HG02884 (cell line): ENCODE data around the gene MB.
"Not testable (repeated sequence)": the region's sequence is repeated elsewhere in the genome, so short reads cannot be mapped to it uniquely, and the experiment has no call there.

ENCODE experiments used
- ATAC-seq: cut with Tn5 transposase; IDR thresholded peaks from one replicate; pipeline ENCODE4 v1.9.1; 2021; ENCODE audit warnings: mild to moderate bottlenecking, moderate library complexity; ENCODE audit not compliant: unreplicated experiment

Gene MB

DNA sequence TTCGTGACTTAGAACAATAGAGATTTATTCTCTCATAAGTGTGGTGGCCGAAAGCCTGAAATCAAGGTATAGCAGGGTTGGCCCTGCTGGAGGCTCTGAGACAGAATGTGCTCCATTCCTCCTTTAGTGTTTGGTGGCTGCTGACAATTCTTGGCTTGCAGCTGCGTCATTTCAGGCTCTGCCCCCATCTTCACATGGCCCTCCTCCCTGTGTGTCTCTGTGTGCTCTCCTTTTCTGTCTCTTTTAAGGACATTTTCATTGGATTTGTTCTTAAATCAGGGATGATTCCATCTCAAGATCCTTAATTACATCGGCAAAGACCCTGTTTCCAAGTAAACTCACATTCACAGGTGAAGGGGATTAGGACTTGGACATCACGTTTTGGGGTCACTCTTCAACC, 20.9 kb upstream of the MB start:
- no peak for ATAC-seq

DNA sequence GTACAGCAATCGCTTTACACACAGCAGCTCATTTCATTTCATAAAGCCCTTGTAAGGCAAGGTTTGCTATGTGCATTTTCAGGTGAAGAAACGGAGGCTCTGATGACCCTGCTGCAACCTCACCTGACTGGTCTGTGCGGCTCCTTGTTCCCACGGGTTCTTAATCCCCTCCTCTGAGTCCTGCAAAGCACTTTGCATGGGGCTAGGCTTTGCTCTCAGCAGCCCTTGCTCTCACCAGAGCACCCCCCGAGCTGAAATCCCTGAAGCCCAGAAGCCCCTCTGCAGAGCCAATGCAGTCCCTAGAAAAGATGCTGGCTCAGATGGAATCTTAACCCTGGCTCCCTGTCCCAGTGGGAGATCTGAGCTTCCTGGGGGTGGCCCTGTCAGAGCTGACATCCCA, 20.1 kb upstream of the MB start:
- ATAC-seq = no peak

DNA sequence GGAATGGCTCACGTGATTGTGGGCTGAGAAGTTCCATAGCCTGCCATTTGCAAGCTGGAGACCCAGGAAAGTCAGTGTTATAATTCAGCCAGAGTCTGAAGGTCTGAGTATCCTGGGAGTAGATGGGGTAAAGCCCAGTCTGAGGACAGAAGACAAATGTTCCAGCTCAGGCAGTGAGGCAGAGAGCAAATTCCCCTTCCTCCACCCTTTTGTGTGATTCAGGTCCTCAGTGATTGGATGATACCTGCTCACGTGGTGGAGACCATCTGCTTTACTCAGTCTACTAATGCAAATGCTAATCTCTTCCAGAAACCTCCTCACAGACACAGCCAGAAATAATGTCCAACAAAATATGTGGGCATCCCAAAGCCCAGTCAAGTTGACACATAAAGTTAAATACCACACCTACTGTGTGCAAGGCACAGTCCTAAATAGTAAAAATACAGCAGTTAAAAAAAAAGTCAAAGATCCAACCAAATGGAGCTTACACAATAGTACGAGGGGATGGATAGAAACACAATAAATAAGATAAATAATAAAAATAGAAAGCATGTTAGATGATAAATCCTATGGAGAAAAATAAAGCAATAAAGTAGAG, 17.9 kb upstream of the MB start:
- ATAC-seq = no peak

DNA sequence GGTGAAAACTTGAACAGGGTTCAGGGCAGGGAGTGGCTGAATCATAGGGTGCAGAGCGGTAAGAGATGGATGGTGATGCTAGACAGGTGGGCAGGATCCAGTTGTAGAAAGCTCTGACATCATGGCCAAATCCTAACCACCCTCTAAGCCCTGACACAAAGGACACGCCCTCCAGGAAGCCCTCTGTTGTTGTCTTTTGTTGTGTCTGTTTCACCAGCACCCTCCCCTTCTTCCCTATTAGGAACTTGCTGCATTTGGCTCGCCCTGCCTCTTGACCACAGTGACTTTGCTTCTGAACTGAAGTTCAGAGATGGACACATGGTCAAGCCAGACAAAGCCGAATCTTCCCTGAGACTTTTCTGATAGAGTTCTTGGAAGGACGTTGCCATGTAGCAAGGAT, 16.9 kb upstream of the MB start:
- ATAC-seq = no peak

DNA sequence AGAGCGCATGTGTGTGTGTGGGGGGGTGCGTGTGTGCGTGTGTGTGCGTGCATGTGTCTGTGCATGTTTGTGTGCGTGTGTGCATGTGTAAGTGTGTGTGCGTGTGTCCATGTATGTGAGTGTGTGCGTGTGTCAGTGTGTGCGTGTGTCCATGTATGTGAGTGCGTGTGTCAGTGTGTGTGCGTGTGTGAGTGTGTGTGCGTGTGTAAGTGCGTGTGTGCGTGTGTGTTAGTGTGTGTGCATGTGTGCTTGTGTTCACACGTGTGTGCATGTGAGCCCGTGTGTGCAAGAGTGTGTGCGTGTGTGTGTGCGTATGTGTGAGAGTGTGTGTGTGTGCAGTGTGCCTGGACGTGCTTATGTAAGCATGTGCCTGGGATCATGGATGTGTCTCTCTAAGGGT, 16.4 kb upstream of the MB start:
- ATAC-seq = no peak

DNA sequence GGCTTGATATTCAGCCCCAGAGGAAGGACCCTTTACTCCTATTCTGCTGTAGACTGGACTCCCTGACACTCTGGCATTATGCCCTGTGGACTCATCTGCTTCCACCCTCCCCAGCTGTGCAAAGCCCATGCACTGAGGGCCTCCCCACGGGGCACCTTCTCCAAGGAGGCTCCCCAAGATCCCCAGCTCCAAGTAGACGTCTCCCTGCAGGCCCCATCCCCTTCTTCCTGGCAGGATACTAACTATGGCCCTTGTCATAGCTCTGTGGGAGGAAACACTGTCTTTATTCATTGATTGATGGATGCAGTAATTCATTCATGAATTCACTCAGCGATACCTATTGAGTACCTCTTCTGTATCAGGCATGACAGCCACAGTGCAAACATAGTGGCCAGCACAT, 15.8 kb upstream of the MB start:
- ATAC-seq = no peak

DNA sequence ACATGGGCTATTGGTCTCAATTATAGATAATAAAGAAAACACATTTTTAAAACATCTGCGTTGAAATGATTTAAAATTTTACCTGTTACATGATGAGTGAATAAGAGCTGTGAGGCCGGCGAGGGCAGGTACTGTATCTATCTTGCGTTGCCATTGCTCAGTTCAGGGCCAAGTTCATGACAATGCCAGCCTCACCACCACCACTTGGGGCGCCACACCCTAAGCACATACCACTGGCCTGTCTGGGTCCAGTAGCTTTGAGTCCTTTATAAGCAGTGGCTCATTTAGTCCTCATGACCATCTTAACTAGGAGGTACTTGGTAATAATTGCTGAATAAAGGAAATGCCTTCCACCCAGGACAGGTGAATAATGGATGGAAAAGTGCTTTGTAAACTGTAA, 14.5 kb upstream of the MB start:
- no peak for ATAC-seq

DNA sequence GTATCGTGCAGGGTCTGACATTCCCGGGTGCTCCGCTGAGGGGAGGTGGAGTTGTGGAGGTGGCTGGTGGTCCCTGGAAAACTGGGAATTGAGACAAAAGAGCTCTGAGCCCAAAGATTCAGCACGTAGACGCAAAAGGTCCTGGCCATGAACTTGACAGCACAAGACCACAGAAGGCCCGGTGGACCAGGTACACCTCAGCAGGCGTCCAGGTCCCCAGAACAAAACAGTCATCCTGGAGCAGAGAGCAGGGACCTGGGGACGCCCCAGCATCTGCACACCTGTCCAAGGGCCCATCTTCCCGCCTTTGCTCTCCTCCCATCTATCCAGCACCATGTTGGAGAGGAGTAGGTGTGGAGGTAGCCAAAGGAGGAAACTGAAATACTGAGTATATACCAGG, 13.8 kb upstream of the MB start:
- ATAC-seq = no peak

DNA sequence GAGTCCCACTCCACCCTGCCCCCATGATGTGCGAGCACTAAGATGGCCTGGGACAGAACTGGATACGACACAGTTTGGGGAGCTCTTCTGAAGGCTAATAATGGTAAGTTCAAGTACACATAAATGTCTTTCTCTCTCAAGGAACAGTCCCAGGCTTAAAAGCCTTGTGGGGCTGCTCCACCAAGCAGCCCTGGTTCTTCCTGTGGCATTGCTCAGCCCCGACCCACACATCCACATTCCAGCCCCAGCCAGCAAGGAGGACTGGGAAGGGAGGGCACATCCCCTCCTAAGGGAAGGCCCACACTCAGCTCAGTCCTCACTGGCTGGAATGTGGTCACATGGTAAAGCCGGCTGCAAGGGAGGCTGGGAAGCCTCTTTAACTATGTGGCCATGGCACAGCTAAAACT, 13.3 kb upstream of the MB start:
- ATAC-seq = no peak

DNA sequence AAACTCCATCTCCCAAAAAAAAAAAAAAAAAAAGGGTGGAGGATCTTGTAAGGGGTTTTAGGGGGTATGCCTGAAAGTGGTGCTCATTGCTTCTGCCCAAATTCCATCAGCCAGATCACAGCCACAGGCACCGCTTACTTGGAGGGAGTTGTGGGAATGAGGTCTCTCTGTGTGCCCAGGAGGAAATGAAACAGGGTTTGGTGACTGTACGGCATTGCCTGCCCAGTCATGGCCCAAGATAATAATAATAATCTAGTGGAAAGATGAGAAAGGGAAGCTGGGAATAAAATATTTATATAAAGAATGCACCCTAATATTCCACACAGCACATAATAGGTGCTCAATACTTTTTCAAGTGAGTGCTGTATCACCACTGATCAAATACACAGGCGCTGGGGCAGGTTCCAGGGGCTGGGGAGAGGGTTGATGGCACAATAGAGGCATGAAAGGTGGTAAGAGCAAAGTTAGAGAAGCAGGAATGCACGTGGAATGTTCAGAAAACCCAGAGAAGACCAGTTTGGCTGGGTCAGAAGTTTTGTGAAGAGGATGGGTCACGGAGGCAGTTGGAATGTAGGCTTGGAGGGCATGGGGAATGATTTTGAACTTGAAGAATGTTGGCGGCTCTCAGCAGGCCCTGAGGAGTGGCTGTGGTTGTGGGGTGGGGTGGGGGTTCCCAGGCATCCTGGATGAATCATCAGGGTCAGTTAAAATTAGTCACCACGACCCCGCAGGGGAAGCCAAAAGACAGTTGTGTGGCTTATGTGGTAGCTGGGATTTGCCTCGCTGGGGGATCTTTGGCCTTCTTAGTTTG, 12.5 kb upstream of the MB start:
- no peak for ATAC-seq

DNA sequence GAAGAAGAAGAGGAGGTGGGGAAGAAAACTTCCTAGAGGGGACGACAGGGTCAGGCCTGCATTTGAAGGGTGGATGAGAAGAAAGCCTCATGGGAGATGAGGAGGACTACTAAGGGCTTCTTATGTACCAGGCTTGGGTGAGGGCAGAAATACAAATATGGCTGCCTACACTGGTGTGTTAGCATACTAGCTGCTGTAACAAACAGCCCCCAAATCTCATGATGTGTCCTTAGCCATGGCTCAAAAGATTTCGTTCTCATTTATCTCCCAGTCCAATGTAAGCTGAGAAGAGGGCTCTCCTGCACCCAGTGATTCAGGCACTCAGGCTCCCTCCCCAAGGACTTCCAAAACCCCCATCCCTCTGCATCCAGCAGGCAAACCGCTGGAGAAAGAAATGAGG, 11.6 kb upstream of the MB start:
- ATAC-seq = no peak

DNA sequence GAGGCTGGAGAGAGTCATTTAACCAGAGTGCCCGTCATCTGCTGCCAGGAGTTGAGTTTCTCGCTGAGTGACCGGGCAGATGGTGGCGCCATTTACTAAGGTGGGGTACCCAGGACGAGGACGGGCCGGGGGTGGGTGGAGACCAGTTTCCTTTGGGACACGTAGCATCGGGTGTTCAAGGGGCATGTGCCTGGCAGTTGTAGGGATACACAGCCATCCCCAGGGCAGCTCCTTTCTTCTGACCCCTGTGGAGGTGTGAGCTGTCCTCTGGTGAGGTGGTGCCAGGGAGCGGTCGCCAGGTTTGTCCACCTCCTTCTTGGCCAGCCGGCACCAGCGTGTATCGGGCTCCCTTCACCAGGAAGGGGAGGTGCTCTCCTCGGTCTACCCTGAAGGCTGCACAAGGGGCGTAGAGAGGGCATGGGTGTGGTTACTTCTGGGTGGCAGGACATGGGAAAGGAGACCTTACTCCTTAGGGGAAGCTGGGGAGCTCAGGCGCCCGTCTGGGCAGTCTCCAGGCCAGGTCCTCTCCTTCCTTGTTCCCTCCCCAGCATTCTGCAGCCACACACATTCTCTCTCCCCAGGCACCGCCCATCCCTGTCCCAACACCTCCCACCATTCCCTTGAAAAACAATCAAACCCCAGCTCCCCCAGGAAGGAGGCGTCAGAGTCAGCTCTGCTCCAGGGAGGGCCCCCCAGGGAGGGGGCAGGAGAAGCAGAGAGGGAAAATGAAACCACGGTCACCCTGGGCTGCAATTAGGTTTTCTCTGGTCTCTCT, 10.3 kb upstream of the MB start:
- ATAC-seq = no peak

DNA sequence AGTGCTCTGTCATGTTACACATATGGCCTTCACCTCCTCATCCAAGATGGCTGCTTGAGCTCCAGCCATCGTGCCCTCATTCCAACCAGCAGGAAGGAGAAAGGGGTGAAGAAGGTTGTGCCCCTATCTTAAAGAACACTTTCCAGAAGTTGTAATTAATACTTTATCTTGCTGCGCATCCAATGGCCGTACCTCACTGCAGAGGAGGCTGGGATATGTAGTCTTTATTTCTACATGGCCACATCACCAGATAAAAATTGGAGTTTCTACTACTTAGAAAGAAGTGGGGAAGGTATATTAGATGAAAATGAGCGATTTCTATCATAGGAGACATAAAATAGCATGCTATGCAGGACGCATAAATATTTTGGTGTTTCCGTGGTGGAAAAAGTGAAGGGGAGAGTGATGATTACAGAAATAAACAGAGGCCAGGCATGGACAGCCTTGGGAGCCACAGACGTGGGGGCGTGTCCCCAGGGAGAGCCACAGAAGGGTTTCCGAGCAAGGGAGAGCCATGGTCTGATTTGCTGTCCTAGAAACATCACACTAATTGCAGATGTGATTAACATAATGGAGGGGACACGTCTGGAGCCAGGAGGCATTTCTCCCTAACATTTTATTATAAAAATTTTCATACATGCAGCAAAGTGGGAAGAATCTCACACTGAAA, 8.8 kb upstream of the MB start:
- no peak for ATAC-seq

DNA sequence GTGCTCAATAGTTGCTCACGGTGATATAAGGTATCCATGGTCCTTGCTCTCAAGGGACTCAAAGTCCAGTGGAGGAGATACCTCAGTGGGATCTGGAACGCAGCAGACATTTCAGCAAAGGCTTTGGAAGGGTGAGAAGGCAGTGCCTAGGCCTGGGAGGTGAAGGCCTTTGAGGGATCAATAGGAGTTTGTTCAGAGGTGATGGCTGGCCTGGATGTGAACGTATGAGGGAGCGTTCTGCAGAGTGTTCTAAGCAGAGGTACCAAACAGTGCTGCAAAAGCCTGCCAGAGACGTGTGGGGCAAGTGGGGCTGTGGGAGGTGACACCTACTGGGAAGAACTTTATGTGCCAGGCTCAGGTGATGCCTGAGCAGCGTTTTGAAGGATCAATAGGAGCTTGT, 7.4 kb upstream of the MB start:
- no peak for ATAC-seq

DNA sequence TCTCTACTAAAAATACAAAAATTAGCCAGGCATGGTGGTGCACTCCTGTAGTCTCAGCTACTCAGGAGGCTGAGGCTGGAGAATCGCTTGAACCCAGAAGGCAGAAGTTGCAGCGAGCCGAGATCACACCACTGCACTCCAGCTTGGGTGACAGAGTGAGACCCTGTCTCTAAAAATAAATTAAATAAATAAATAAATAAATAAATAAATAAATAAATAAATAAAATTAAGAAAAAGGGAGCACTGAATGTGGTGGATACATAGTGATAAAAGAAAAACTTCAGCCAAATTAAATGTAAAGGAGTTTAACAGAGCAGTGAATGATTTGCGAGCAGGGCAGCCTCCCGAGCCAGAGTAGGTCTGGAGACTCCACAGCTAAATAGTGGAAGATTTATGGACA, 6.8 kb upstream of the MB start:
- ATAC-seq = not testable (repeated sequence)

DNA sequence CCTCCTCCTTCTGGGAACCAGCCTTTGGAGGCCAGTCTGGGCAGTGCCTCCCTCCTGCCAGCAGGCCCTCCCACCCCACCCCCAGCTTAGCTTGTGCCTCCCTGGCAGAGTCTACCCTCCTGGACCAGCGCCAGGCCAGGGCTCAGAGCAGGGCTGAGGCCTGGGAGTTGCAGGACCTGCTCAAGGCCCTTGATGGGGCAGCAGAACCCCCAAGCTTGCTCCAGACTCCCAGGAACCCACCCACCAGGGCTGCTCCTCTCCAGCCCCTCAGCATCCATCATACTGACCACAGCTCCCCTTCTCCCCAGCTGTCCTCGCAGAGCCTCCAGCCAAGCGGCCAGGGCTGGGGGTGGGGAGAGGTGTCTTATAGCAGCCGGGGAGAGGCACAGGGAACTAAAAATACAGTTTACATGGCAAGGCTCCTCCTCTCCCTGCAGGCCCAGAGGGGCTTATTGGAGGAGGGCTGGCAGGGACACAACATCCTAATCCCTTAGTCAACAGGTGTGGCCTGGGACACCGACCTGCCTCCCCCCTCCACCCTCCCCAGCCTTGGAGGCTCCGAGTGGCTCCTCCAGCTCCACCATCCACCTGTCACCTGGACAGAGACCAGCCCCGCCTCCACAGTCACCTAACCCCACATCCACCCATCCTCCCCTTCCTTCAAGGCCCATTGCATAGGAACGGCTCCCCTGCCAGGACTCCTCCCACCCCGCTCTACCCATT, 5.2 kb upstream of the MB start:
- no peak for ATAC-seq

DNA sequence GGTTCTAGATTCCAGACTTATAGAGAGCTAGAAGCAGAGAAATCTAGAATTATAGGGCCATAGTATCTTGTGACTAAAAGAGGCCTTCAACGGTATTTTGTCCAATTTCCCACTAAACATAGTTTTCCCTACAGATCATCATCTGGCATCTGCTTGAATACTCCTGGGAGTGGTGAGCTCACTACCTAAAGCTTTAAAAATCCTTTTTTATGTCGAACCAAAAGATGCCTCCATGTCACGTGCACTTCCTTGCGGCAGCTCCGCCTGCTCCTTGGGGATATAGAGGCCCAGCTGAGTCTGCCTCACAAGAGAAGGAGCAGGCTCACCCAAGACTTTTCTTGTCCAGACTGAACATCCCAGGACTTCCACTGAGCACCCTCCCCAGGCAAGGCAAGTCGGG, 4.3 kb upstream of the MB start:
- no peak for ATAC-seq

DNA sequence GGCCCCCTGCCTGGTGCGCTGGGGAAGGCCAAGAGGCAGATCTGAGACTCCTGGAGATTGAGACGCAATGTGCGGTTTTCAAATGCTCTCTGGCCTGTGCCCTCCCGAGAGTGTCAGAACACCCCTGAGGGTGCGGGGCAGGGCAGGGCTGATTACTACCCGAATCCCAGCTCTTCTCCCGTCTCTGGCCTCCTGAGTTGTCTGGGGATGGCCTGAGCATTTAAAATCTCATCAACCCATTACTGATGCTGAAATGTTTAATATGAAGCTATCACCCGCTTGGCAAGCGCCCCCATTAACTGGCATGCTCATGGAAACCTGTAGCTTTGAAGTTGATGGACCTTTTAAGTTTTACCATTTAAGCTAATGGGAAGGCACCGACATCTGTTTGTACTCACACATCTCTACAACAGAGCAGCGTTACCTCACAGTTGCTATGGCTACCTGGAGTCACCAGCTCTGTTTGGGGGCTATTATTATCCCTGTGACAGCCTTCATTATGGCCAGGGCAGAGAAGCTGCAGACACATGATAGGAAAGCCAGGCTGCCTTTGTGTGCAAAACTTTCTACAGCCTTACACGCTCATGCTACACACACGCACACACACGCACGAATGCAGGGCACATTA, 3.6 kb upstream of the MB start:
- ATAC-seq = no peak

DNA sequence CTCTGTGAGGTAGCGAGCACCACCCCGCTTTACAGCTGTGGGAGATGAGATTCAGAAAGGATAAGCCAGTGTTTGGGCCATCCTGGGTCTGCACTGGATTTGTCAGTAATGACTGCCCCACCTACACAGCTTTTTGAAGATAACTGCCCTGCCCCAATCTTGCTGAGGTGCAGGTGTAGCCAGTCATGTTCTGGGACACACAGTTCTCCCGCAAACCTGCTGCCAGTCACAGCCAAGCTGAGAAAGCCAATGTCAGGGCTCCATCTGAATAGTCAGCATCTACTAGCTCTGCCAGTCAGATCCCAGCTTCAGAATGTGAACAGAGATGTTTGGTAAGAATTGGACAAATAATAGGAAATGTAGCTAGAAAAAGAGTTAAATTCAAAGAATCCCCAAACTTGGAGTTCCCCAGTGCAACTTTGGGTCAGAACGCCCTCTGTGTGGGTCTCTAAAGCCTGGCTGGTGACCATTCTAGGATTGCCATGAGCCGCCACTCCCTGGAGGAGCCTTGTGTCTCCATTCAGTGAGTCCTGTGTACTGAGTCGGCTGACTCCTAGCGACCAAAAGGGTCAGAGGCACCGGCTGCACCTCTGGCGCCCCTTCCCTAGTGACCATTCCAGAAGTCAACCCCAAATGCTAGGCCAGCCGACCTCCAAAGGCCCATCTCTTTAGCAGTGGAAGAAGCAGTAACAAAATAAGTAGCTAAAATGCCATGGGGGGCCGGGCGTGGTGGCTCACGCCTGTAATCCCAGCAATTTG, 2.4 kb upstream of the MB start:
- no peak for ATAC-seq
